ENCODE data around the gene CAPN13.

CAPN13 gene

GRCh38 chr2:30713698-30714097 is 93.5 kb downstream of the CAPN13 start:
- no peak for TF ChIP-seq POLR2AphosphoS5 (IDR thresholded peaks at IDR 0.05; ENCODE audit: low read depth, low read length)
- TF ChIP-seq FOXP2 (optimal IDR thresholded peaks at IDR 0.05; ENCODE audit: borderline replicate concordance, extremely low read depth, extremely low read length, insufficient read depth): no peak
- no peak for TF ChIP-seq TAF1 (IDR thresholded peaks at IDR 0.05; ENCODE audit: borderline replicate concordance, insufficient read depth, low read length)
- TF ChIP-seq REST (IDR thresholded peaks at IDR 0.05; ENCODE audit: insufficient read depth in 1 of 2, low read depth in 2 of 2, low read length in 2 of 2): no peak
- TF ChIP-seq SIN3A (IDR thresholded peaks at IDR 0.05; ENCODE audit: borderline replicate concordance, insufficient read depth, low read length): no peak

GRCh38 chr2:30711646-30712085 is 95.6 kb downstream of the CAPN13 start:
- TF ChIP-seq TAF1 (IDR thresholded peaks at IDR 0.05; ENCODE audit: borderline replicate concordance, insufficient read depth, low read length) (no peak), REST (IDR thresholded peaks at IDR 0.05; ENCODE audit: insufficient read depth in 1 of 2, low read depth in 2 of 2, low read length in 2 of 2) (no peak), POLR2AphosphoS5 (IDR thresholded peaks at IDR 0.05; ENCODE audit: low read depth, low read length) (no peak), SIN3A (IDR thresholded peaks at IDR 0.05; ENCODE audit: borderline replicate concordance, insufficient read depth, low read length) (no peak), FOXP2 (optimal IDR thresholded peaks at IDR 0.05; ENCODE audit: borderline replicate concordance, extremely low read depth, extremely low read length, insufficient read depth) (no peak)

GRCh38 chr2:30710461-30710860 is 96.8 kb downstream of the CAPN13 start:
- TF ChIP-seq FOXP2 (optimal IDR thresholded peaks at IDR 0.05; ENCODE audit: borderline replicate concordance, extremely low read depth, extremely low read length, insufficient read depth) (no peak), POLR2AphosphoS5 (IDR thresholded peaks at IDR 0.05; ENCODE audit: low read depth, low read length) (no peak), REST (IDR thresholded peaks at IDR 0.05; ENCODE audit: insufficient read depth in 1 of 2, low read depth in 2 of 2, low read length in 2 of 2) (no peak), TAF1 (IDR thresholded peaks at IDR 0.05; ENCODE audit: borderline replicate concordance, insufficient read depth, low read length) (no peak), SIN3A (IDR thresholded peaks at IDR 0.05; ENCODE audit: borderline replicate concordance, insufficient read depth, low read length) (no peak)

- TF ChIP-seq SIN3A (IDR thresholded peaks at IDR 0.05; ENCODE audit: borderline replicate concordance, insufficient read depth, low read length) (no peak), REST (IDR thresholded peaks at IDR 0.05; ENCODE audit: insufficient read depth in 1 of 2, low read depth in 2 of 2, low read length in 2 of 2) (no peak), TAF1 (IDR thresholded peaks at IDR 0.05; ENCODE audit: borderline replicate concordance, insufficient read depth, low read length) (no peak), FOXP2 (optimal IDR thresholded peaks at IDR 0.05; ENCODE audit: borderline replicate concordance, extremely low read depth, extremely low read length, insufficient read depth) (no peak), POLR2AphosphoS5 (IDR thresholded peaks at IDR 0.05; ENCODE audit: low read depth, low read length) (no peak)
Observed at GRCh38 chr2:30710016-30710415, 97.2 kb downstream of the CAPN13 start.

DNA sequence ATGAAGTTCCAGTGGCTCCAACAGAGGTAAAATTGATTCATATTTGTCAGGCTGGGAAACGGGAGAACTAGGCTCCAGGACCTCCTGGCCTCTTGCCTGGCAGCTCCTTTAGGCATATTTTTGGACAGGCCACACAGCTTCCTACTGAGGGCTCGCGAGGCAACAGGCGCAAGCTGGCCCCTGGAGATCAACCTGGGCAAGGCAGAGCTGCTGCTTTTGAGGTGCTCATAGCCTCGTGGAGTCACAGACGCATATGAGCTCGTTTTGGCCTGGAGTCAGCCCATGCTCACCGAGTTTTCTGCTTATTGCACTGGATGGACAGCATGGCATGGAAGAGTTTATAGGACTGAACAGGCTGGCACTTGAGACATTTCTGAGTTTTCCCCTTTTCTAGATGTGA is 97.7 kb downstream of the CAPN13 start:
- TF ChIP-seq POLR2AphosphoS5 (IDR thresholded peaks at IDR 0.05; ENCODE audit: low read depth, low read length): no peak
- TF ChIP-seq SIN3A (IDR thresholded peaks at IDR 0.05; ENCODE audit: borderline replicate concordance, insufficient read depth, low read length): no peak
- no peak for TF ChIP-seq REST (IDR thresholded peaks at IDR 0.05; ENCODE audit: insufficient read depth in 1 of 2, low read depth in 2 of 2, low read length in 2 of 2)
- no peak for TF ChIP-seq TAF1 (IDR thresholded peaks at IDR 0.05; ENCODE audit: borderline replicate concordance, insufficient read depth, low read length)
- no peak for TF ChIP-seq FOXP2 (optimal IDR thresholded peaks at IDR 0.05; ENCODE audit: borderline replicate concordance, extremely low read depth, extremely low read length, insufficient read depth)

Data from PFSK-1 (cell line).